Activated CD8-positive, alpha-beta T cell treated with anti-CD3 and anti-CD28 coated beads for 36 hours (primary cell): ENCODE results near the gene PXDN. TPM values are rescaled to one million over a fixed set of nuclear protein-coding genes. Genes with fewer than 3 reads are reported as not detected.

Experiments used
- ATAC-seq: fragments of 200-7000 bp; cut with Tn5 transposase; one replicate; pipeline ENCODE4 v1.10.0; 2021; ENCODE audit warnings: mild to moderate bottlenecking, moderate library complexity
- CTCF ChIA-PET: fragments of 350-600 bp; sonication (Branson Sonifier 250); formaldehyde crosslinking; loops from one replicate; lab custom pipeline; 2021; ENCODE audit warnings: antibody characterized with exemption; lab: Charles Lee
- POLR2A ChIA-PET: fragments of 350-600 bp; sonication (Branson Sonifier 250); formaldehyde crosslinking; loops from one replicate; lab custom pipeline; 2021; ENCODE audit warnings: antibody characterized with exemption; lab: Charles Lee
- DNase-seq: peaks from one replicate; pipeline ENCODE4 v3.0.0-alpha.2; 2020
- H3K27ac Mint-ChIP-seq: one replicate; pipeline ENCODE4 v1.8.0; 2021; ENCODE audit warnings: mild to moderate bottlenecking, mixed read lengths
- H3K27me3 Mint-ChIP-seq: one replicate; pipeline ENCODE4 v1.8.0; 2021; ENCODE audit warnings: mixed read lengths
- H3K36me3 Mint-ChIP-seq: one replicate; pipeline ENCODE4 v1.8.0; 2021; ENCODE audit warnings: low read depth, mixed read lengths
- H3K4me1 Mint-ChIP-seq: one replicate; pipeline ENCODE4 v1.8.0; 2021; ENCODE audit warnings: low read depth, mixed read lengths
- H3K4me3 Mint-ChIP-seq: one replicate; pipeline ENCODE4 v1.8.0; 2021; ENCODE audit warnings: mild to moderate bottlenecking, moderate library complexity, mixed read lengths
- H3K9me3 Mint-ChIP-seq: one replicate; pipeline ENCODE4 v1.8.0; 2021; ENCODE audit warnings: mixed read lengths
- intact Hi-C: fragments of 100-400 bp; cut with micrococcal nuclease; formaldehyde crosslinking; loops from one replicate; pipeline ENCODE4 v1.10.0; 2022
- total RNA-seq, 2 experiments: library from RNA; stranded (reverse); gene quantifications; one replicate each; pipeline ENCODE4 v1.2.3, GENCODE V29; 2021
- TF ChIP-seq, protein P1 (sequence below): fragments of 200-600 bp; IDR thresholded peaks from one replicate; pipeline ENCODE4 v1.8.0; 2022; ENCODE audit warnings: antibody characterized with exemption, mild to moderate bottlenecking

The PXDN gene
- total RNA-seq, 2 experiments from 2014 or later: 0.58 to 0.83 TPM

DNA sequence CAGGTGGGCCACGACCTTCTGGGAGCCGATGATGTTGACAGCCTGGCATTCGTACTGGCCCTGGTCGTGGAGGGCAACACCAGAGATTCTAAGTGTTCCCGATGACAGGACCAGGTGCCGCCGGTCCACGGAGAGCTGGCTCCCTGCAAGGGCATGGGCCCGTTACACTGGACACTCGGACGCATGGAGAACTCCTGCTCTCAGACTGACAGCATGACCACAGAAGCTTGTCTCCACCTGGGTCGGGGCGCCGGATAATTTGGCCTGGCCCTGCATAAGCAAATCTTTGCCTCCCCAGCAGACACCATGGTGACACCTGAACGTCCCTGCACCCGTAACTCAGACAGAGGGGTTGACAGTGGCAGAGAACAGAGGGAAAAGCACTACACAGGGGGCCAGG lies 80.7 kb downstream of the PXDN start:
- ATAC-seq: no peak
- Mint-ChIP-seq H3K9me3 (no peaks in the 10 kb centered on the region), H3K4me3 (no peak overlapping the region), H3K4me1 (no peaks in the 10 kb centered on the region), H3K27me3 (peaks cover 2% of the 10 kb centered on the region), H3K27ac (no peak overlapping the region), H3K36me3 (no peaks in the 10 kb centered on the region)
- ChIA-PET CTCF (no interaction called here), POLR2A (no interaction called here)
- no peak for DNase-seq
- TF ChIP-seq, protein P1, sequence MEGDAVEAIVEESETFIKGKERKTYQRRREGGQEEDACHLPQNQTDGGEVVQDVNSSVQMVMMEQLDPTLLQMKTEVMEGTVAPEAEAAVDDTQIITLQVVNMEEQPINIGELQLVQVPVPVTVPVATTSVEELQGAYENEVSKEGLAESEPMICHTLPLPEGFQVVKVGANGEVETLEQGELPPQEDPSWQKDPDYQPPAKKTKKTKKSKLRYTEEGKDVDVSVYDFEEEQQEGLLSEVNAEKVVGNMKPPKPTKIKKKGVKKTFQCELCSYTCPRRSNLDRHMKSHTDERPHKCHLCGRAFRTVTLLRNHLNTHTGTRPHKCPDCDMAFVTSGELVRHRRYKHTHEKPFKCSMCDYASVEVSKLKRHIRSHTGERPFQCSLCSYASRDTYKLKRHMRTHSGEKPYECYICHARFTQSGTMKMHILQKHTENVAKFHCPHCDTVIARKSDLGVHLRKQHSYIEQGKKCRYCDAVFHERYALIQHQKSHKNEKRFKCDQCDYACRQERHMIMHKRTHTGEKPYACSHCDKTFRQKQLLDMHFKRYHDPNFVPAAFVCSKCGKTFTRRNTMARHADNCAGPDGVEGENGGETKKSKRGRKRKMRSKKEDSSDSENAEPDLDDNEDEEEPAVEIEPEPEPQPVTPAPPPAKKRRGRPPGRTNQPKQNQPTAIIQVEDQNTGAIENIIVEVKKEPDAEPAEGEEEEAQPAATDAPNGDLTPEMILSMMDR: no peak
- intact Hi-C loops: no loop called here

DNA sequence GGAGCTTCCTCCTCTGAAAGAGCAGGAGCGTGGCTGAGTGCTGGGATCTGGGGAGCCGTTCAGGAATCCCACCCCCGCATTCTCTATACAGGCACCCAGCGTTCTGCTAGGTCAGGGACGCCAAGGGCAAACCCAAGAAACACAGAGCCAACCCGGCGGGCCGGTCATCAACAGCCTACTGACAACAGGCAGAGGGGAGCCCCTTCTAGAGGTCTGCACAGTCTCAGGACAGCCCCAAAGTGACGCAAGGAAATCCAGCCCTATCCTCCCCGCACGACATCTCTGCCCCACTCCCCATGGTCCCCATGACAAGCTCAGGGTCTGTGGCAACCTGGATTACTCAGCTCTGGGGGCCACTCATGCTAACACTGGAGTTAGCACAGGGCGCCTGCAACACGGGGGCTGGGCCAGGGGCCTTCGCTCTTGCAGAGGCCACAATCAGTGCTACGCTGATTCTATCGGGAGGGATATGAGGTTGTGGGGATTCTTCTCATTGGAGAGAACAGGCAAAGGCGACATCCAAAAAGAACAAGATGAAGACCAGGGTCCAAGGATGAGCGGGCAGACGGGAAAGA lies 81.6 kb downstream of the PXDN start:
- DNase-seq (no peak), ATAC-seq (no peak)
- Mint-ChIP-seq H3K27me3 (peaks cover 5% of the 10 kb centered on the region), H3K9me3 (no peaks in the 10 kb centered on the region), H3K4me3 (no peak overlapping the region), H3K4me1 (no peaks in the 10 kb centered on the region), H3K36me3 (no peaks in the 10 kb centered on the region), H3K27ac (no peak overlapping the region)
- TF ChIP-seq, protein P1: no peak
- CTCF ChIA-PET: no interaction called here
- intact Hi-C loops: no loop called here
- POLR2A ChIA-PET: no interaction called here

DNA sequence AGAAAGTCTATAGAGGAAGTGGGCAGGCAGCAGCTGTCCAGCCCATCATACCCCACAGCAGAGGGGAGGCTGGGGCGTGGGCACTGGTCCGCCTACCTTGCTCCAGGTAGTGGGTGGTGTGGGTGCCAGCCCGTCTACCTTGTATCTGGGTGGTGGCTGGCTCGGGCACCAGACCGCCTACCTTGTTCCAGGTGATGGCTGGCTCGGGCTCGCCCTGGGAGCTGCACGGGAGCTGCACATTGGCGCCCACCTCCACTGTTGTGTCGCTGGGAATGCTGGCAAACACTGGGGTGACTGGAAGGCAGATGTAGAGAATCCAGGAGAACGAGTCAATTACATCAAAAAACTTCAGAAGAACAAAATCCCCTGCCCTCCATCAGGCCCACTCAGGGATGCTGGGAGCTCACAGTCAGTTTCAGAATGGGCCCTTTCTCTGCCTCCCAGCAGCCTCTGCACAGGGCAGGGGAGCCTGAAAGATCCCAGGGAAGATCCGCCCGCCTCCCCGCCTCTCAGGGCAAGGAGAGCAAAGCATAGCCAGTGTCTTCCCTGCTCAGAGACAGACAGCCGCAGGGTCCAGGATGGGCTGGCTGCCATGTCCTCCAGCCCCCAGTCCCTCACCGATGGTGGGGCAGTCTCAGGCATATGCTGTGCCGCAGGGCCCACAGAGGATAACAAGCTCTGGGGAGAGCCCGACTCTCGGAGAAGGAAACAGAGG lies 82.3 kb downstream of the PXDN start:
- H3K27ac Mint-ChIP-seq: no peak overlapping the region
- H3K27me3 Mint-ChIP-seq: peaks cover 7% of the 10 kb centered on the region
- intact Hi-C loops: no loop called here
- H3K4me3 Mint-ChIP-seq: no peak overlapping the region
- ATAC-seq (no peak), DNase-seq (no peak)
- no peaks in the 10 kb centered on the region for H3K9me3 Mint-ChIP-seq
- H3K36me3 Mint-ChIP-seq: no peaks in the 10 kb centered on the region
- ChIA-PET CTCF (no interaction called here), POLR2A (no interaction called here)
- TF ChIP-seq, protein P1: no peak
- no peaks in the 10 kb centered on the region for H3K4me1 Mint-ChIP-seq

DNA sequence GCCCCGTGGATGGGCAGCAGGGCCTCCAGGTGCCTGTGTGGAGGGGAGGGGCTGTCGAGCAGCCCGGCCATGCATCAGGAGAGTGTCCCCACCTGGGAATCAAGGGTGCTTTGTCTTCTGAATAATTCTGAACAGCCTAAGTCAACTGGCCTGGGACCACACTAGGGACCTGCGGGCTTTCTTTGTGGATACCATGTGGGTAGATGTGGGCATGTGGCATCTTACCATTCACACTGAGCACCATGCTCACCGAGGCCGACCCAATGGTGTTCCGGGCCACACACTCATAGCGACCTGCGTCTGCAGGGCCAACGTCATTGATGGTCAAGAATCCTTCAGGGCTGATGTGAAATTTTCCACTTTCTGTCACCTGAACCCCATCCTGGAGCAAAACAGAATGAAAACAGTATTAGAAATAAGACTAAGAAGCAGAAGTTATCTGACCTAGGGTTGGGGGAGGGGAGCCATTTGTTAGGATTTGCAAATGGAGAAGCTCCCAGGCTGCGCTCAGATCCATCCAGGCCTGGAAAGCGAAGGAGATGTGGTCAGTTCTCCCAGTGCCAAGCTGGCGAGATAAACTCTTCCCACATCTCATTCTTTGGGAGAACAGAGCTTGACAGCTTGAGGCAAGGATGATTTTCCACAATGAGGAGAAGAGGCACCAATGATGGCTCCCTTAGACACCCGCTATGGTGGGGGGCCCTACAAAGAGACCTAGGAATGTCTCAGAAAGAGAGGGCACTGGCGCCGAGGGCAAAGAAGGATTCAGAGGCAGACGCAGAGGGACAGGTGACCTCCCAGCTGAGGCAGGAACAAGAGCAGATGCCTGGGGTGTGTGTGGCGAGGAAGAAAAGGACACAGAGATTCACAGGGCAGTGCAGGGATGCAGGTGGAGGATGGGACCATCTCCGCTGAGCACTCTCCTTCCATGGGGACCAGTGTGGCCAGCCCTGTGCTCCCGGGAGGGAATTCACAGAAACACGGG lies 83.4 kb downstream of the PXDN start:
- Mint-ChIP-seq H3K27me3 (peaks cover 7% of the 10 kb centered on the region), H3K4me1 (no peaks in the 10 kb centered on the region), H3K4me3 (no peak overlapping the region), H3K36me3 (no peaks in the 10 kb centered on the region), H3K9me3 (no peaks in the 10 kb centered on the region), H3K27ac (no peak overlapping the region)
- CTCF ChIA-PET: no interaction called here
- TF ChIP-seq, protein P1: no peak
- DNase-seq (no peak), ATAC-seq (no peak)
- POLR2A ChIA-PET: no interaction called here
- intact Hi-C loops: no loop called here
